HEK293 (cell line): ENCODE measurements around the gene CACNA1F.

ENCODE experiments used
- CTCF ChIA-PET: fragments of 350-600 bp; formaldehyde crosslinking; extraction: SDS; loops from one replicate; lab custom pipeline; 2021; ENCODE audit warnings: antibody characterized with exemption; lab: Yijun Ruan, JAX
- POLR2A ChIA-PET: fragments of 300-600 bp; formaldehyde crosslinking; extraction: SDS; loops from one replicate; lab custom pipeline; 2020; ENCODE audit warnings: antibody characterized with exemption, inconsistent platforms; lab: Yijun Ruan, JAX
- H3K27ac ChIP-seq: fragments of 200-500 bp; sonication (Bioruptor generic); 2 replicates; pipeline ENCODE4 v1.5.1; 2014; ENCODE audit warnings: low read depth, low read length, control low read depth, inconsistent platforms; ENCODE audit errors: extremely low read depth
- H3K36me3 ChIP-seq, 2 experiments: fragments of 200-500 bp in 1 of 2; sonication (Bioruptor generic) in 1 of 2; 1 replicate in 1 of 2; 2 replicates in 1 of 2; pipeline ENCODE4 v1.5.1; 2014 to 2017; ENCODE audit warnings: inconsistent platforms in 2 of 2, low read length in 2 of 2; ENCODE audit not compliant: control insufficient read depth in 2 of 2, insufficient read depth in 1 of 2
- H3K4me1 ChIP-seq: fragments of 200-500 bp; sonication (Bioruptor generic); 2 replicates; pipeline ENCODE4 v1.5.1; 2014; ENCODE audit warnings: mild to moderate bottlenecking, low read length, inconsistent platforms; ENCODE audit not compliant: control insufficient read depth, insufficient read depth
- H3K4me3 ChIP-seq: 2 replicates; pipeline ENCODE4 v1.5.1; 2011; ENCODE audit warnings: low read depth, mild to moderate bottlenecking, control low read depth, low read length, moderate library complexity
- H3K9me3 ChIP-seq: fragments of 200-500 bp; sonication (Bioruptor generic); 2 replicates; pipeline ENCODE4 v1.5.1; 2014; ENCODE audit warnings: low read depth, low read length, inconsistent platforms; ENCODE audit not compliant: control insufficient read depth, insufficient read depth
- GLIS2 ChIP-seq: fragments of 450-650 bp; formaldehyde crosslinking; IDR thresholded peaks from 2 replicates; pipeline ENCODE4 v1.5.1; 2016; ENCODE audit warnings: missing biosample characterization, missing genetic modification characterization
- HOXC10 ChIP-seq: sonication (generic); formaldehyde crosslinking; IDR thresholded peaks from 2 replicates; pipeline ENCODE4 v1.8.1; 2023; ENCODE audit warnings: mild to moderate bottlenecking, missing genetic modification reagents
- KLF1 ChIP-seq: fragments of 450-650 bp; formaldehyde crosslinking; IDR thresholded peaks from 2 replicates; pipeline ENCODE4 v1.5.1; 2016; ENCODE audit warnings: missing biosample characterization, missing genetic modification characterization
- REPIN1 ChIP-seq: fragments of 450-650 bp; formaldehyde crosslinking; IDR thresholded peaks from 2 replicates; pipeline ENCODE4 v1.5.1; 2017; ENCODE audit warnings: missing biosample characterization, missing genetic modification characterization, low read depth
- SCRT1 ChIP-seq: fragments of 450-650 bp; formaldehyde crosslinking; IDR thresholded peaks from 2 replicates; pipeline ENCODE4 v1.5.1; 2016; ENCODE audit warnings: missing biosample characterization, missing genetic modification characterization, borderline replicate concordance
- SP2 ChIP-seq: fragments of 450-650 bp; formaldehyde crosslinking; IDR thresholded peaks from 2 replicates; pipeline ENCODE4 v1.5.1; 2016; ENCODE audit warnings: missing biosample characterization, missing genetic modification characterization
- SP3 ChIP-seq: fragments of 450-650 bp; formaldehyde crosslinking; IDR thresholded peaks from 2 replicates; pipeline ENCODE4 v1.5.1; 2016; ENCODE audit warnings: missing biosample characterization, missing genetic modification characterization
- WT1 ChIP-seq: fragments of 450-650 bp; formaldehyde crosslinking; IDR thresholded peaks from 2 replicates; pipeline ENCODE4 v1.5.1; 2016; ENCODE audit warnings: missing biosample characterization, missing genetic modification characterization
- ZBTB7A ChIP-seq: fragments of 450-650 bp; formaldehyde crosslinking; IDR thresholded peaks from 2 replicates; pipeline ENCODE4 v1.5.1; 2016; ENCODE audit warnings: low read depth, missing biosample characterization, missing genetic modification characterization
- ZNF133 ChIP-seq: fragments of 450-650 bp; formaldehyde crosslinking; IDR thresholded peaks from 2 replicates; pipeline ENCODE4 v1.5.1; 2016; ENCODE audit warnings: missing biosample characterization, missing genetic modification characterization
- ZNF23 ChIP-seq: fragments of 450-650 bp; formaldehyde crosslinking; IDR thresholded peaks from 2 replicates; pipeline ENCODE4 v1.5.1; 2016; ENCODE audit warnings: missing biosample characterization, missing genetic modification characterization, borderline replicate concordance
- ZNF341 ChIP-seq: fragments of 450-650 bp; formaldehyde crosslinking; IDR thresholded peaks from 2 replicates; pipeline ENCODE4; 2016; ENCODE audit warnings: low read depth, missing biosample characterization, missing genetic modification characterization
- ZNF37A ChIP-seq: fragments of 450-650 bp; IDR thresholded peaks from 2 replicates; pipeline ENCODE4 v1.5.1; 2018; ENCODE audit warnings: missing biosample characterization, missing genetic modification characterization
- ZNF394 ChIP-seq: fragments of 450-650 bp; formaldehyde crosslinking; IDR thresholded peaks from 2 replicates; pipeline ENCODE4 v1.5.1; 2016; ENCODE audit warnings: missing biosample characterization, missing genetic modification characterization, mild to moderate bottlenecking, moderate library complexity, borderline replicate concordance
- ZNF514 ChIP-seq: fragments of 450-650 bp; formaldehyde crosslinking; IDR thresholded peaks from 2 replicates; pipeline ENCODE4 v1.5.1; 2016; ENCODE audit warnings: missing biosample characterization, missing genetic modification characterization
- ZNF558 ChIP-seq: fragments of 450-650 bp; formaldehyde crosslinking; IDR thresholded peaks from 2 replicates; pipeline ENCODE4 v1.5.1; 2016; ENCODE audit warnings: missing biosample characterization, missing genetic modification characterization
- ZNF600 ChIP-seq: fragments of 450-650 bp; formaldehyde crosslinking; IDR thresholded peaks from 2 replicates; pipeline ENCODE4 v1.5.1; 2016; ENCODE audit warnings: missing biosample characterization, missing genetic modification characterization
- ZNF610 ChIP-seq: fragments of 450-650 bp; formaldehyde crosslinking; IDR thresholded peaks from 2 replicates; pipeline ENCODE4 v1.5.1; 2016; ENCODE audit warnings: missing biosample characterization, missing genetic modification characterization, borderline replicate concordance
- ZNF624 ChIP-seq: fragments of 450-650 bp; formaldehyde crosslinking; IDR thresholded peaks from 2 replicates; pipeline ENCODE4 v1.5.1; 2017; ENCODE audit warnings: missing biosample characterization, missing genetic modification characterization
- ZNF76 ChIP-seq: fragments of 450-650 bp; formaldehyde crosslinking; IDR thresholded peaks from 2 replicates; pipeline ENCODE4; 2016; ENCODE audit warnings: low read depth, missing biosample characterization, missing genetic modification characterization, borderline replicate concordance
- ZNF843 ChIP-seq: fragments of 450-650 bp; formaldehyde crosslinking; IDR thresholded peaks from 2 replicates; pipeline ENCODE4 v1.5.1; 2016; ENCODE audit warnings: missing biosample characterization, missing genetic modification characterization
- ZXDB ChIP-seq: fragments of 450-650 bp; formaldehyde crosslinking; IDR thresholded peaks from 2 replicates; pipeline ENCODE4 v1.5.1; 2016; ENCODE audit warnings: missing biosample characterization, missing genetic modification characterization
- TF ChIP-seq, protein P1 (sequence below): fragments of 450-650 bp; formaldehyde crosslinking; IDR thresholded peaks from 2 replicates; pipeline ENCODE4 v1.5.1; 2016; ENCODE audit warnings: missing biosample characterization, missing genetic modification characterization
- TF ChIP-seq, protein P2 (sequence below): fragments of 450-650 bp; formaldehyde crosslinking; IDR thresholded peaks from 2 replicates; pipeline ENCODE4 v1.5.1; 2016; ENCODE audit warnings: missing biosample characterization, missing genetic modification characterization
- TF ChIP-seq, protein P3 (sequence below): fragments of 450-650 bp; formaldehyde crosslinking; IDR thresholded peaks from 2 replicates; pipeline ENCODE4 v1.5.1; 2016; ENCODE audit warnings: missing biosample characterization, missing genetic modification characterization

The CACNA1F gene

GRCh38 chrX:49187526-49187925 is 45.6 kb downstream of the CACNA1F start (continued):
- TF ChIP-seq ZNF600 (tag by site-specific recombination): no peak
- TF ChIP-seq, protein P1, sequence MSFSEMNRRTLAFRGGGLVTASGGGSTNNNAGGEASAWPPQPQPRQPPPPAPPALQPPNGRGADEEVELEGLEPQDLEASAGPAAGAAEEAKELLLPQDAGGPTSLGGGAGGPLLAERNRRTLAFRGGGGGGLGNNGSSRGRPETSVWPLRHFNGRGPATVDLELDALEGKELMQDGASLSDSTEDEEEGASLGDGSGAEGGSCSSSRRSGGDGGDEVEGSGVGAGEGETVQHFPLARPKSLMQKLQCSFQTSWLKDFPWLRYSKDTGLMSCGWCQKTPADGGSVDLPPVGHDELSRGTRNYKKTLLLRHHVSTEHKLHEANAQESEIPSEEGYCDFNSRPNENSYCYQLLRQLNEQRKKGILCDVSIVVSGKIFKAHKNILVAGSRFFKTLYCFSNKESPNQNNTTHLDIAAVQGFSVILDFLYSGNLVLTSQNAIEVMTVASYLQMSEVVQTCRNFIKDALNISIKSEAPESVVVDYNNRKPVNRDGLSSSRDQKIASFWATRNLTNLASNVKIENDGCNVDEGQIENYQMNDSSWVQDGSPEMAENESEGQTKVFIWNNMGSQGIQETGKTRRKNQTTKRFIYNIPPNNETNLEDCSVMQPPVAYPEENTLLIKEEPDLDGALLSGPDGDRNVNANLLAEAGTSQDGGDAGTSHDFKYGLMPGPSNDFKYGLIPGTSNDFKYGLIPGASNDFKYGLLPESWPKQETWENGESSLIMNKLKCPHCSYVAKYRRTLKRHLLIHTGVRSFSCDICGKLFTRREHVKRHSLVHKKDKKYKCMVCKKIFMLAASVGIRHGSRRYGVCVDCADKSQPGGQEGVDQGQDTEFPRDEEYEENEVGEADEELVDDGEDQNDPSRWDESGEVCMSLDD (tag by site-specific recombination): no peak
- TF ChIP-seq ZNF23 (tag by site-specific recombination): no peak
- no peak for TF ChIP-seq ZNF37A
- no peak for TF ChIP-seq ZNF394 (tag by site-specific recombination)
- TF ChIP-seq HOXC10 (CRISPR knock-in tag): no peak

DNA sequence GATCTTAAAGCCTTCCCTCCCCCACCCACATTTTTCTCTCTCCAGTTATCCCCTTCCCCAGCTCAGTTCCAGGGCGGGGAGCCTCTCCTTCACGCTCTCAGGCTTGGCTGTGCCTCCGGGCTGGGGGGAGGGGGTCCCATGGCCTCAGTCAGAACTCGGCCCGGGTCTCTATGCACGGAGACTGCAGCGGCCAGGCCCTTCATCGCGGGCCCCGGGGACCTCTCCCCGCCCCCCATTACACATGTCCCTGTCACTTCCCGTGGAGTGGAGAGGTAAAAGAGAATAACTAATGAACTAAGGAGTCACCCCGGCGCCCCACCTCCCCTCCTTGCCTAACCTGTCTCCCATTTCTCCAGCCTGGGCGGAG is 46.1 kb downstream of the CACNA1F start:
- POLR2A ChIA-PET: no interaction called here
- H3K27ac ChIP-seq: no peak overlapping the region
- H3K4me3 ChIP-seq: no peak overlapping the region
- CTCF ChIA-PET: interaction anchor here (0.5 to 0.9 kb wide), 3 partner anchors 14 to 24 kb away, joined by 3 to 4 read pairs (median 4); no protein-coding TSS in a partner anchor
- H3K36me3 ChIP-seq: peaks cover 10 to 16% of the 10 kb centered on the region in 2 experiments; a peak in 2 of 3 replicates
- TF ChIP-seq ZNF341: no peak
- no peak for TF ChIP-seq REPIN1
- TF ChIP-seq WT1 (tag by site-specific recombination): peak; percentile 47; the same call in 1 of the 2 replicates
- TF ChIP-seq ZNF610 (tag by site-specific recombination): no peak
- H3K4me1 ChIP-seq: peaks cover 2% of the 10 kb centered on the region; the same call in 1 of the 2 replicates
- no peaks in the 10 kb centered on the region for H3K9me3 ChIP-seq

- Histone ChIP-seq H3K36me3 (peaks cover 10 to 16% of the 10 kb centered on the region in 2 experiments; a peak in 2 of 3 replicates), H3K9me3 (no peaks in the 10 kb centered on the region), H3K4me3 (peak within 1 kb of the TSS; percentile 54), H3K4me1 (peaks cover 2% of the 10 kb centered on the region; the same call in 1 of the 2 replicates), H3K27ac (peak within 1 kb of the TSS; percentile 10; the same call in 1 of the 2 replicates)
- POLR2A ChIA-PET: no interaction called here
- CTCF ChIA-PET: interaction anchor here (0.5 to 0.9 kb wide), 3 partner anchors 14 to 23 kb away, joined by 3 to 4 read pairs (median 4); no protein-coding TSS in a partner anchor
- TF ChIP-seq ZNF624 (tag by site-specific recombination) (no peak), SP3 (tag by site-specific recombination) (peak; percentile 72), ZNF133 (tag by site-specific recombination) (no peak), ZNF843 (tag by site-specific recombination) (no peak), ZNF76 (peak; percentile 68; the same call in 1 of the 2 replicates), SP2 (tag by site-specific recombination) (peak; percentile 70), KLF1 (tag by site-specific recombination) (peak; percentile 44; the same call in 1 of the 2 replicates), GLIS2 (tag by site-specific recombination) (peak; percentile 96), ZNF514 (tag by site-specific recombination) (no peak), ZNF558 (no peak), ZBTB7A (tag by site-specific recombination) (no peak), SCRT1 (no peak), ZXDB (tag by site-specific recombination) (0 out of 2 replicates have a peak, but pooled peaks have one; percentile 44)
- TF ChIP-seq, protein P2, sequence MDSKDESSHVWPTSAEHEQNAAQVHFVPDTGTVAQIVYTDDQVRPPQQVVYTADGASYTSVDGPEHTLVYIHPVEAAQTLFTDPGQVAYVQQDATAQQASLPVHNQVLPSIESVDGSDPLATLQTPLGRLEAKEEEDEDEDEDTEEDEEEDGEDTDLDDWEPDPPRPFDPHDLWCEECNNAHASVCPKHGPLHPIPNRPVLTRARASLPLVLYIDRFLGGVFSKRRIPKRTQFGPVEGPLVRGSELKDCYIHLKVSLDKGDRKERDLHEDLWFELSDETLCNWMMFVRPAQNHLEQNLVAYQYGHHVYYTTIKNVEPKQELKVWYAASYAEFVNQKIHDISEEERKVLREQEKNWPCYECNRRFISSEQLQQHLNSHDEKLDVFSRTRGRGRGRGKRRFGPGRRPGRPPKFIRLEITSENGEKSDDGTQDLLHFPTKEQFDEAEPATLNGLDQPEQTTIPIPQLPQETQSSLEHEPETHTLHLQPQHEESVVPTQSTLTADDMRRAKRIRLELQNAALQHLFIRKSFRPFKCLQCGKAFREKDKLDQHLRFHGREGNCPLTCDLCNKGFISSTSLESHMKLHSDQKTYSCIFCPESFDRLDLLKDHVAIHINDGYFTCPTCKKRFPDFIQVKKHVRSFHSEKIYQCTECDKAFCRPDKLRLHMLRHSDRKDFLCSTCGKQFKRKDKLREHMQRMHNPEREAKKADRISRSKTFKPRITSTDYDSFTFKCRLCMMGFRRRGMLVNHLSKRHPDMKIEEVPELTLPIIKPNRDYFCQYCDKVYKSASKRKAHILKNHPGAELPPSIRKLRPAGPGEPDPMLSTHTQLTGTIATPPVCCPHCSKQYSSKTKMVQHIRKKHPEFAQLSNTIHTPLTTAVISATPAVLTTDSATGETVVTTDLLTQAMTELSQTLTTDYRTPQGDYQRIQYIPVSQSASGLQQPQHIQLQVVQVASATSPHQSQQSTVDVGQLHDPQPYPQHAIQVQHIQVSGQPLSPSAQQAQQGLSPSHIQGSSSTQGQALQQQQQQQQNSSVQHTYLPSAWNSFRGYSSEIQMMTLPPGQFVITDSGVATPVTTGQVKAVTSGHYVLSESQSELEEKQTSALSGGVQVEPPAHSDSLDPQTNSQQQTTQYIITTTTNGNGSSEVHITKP (tag by site-specific recombination): 0 out of 2 replicates have a peak, but pooled peaks have one; percentile 59
- TF ChIP-seq, protein P3, sequence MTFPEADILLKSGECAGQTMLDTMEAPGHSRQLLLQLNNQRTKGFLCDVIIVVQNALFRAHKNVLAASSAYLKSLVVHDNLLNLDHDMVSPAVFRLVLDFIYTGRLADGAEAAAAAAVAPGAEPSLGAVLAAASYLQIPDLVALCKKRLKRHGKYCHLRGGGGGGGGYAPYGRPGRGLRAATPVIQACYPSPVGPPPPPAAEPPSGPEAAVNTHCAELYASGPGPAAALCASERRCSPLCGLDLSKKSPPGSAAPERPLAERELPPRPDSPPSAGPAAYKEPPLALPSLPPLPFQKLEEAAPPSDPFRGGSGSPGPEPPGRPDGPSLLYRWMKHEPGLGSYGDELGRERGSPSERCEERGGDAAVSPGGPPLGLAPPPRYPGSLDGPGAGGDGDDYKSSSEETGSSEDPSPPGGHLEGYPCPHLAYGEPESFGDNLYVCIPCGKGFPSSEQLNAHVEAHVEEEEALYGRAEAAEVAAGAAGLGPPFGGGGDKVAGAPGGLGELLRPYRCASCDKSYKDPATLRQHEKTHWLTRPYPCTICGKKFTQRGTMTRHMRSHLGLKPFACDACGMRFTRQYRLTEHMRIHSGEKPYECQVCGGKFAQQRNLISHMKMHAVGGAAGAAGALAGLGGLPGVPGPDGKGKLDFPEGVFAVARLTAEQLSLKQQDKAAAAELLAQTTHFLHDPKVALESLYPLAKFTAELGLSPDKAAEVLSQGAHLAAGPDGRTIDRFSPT: peak; percentile 94
These were observed 46.8 kb downstream of the CACNA1F start, which contains the start of gene PRICKLE3 for GRCh38 chrX:49186125-49187027. PRICKLE3 (minus strand) TSS chrX:49186373; CDS start chrX:49186297, 76 bp downstream.
